GM18951 (cell line): ENCODE results near the gene GNE.
"Not testable (repeated sequence)": the region's sequence is repeated elsewhere in the genome, so short reads cannot be mapped to it uniquely, and the experiment has no call there.

ENCODE experiments used
- POLR2A ChIP-seq: IDR thresholded peaks from 4 replicates; pipeline ENCODE4 v1.6.1; 2011; ENCODE audit warnings: mild to moderate bottlenecking; ENCODE audit not compliant: insufficient read length, insufficient read depth; ENCODE audit errors: extremely low read depth
- in situ Hi-C: fragments of 300-500 bp; cut with MboI; formaldehyde crosslinking; loops from one replicate; pipeline ENCODE4 v1.12.0; 2022; ENCODE audit warnings: low sequenced_read_pairs, mixed read lengths, inconsistent platforms; ENCODE audit not compliant: unreplicated experiment

The GNE gene

GRCh38 chr9:36258208-36258995 is at the start of gene GNE:
GNE (minus strand) TSS chr9:36258448; CDS start chr9:36249355, 9,093 bp downstream.
- peak; percentile 82 for TF ChIP-seq POLR2A
- in situ Hi-C loops, result no loop called here

GRCh38 chr9:36306471-36307306 is 48.4 kb upstream of the GNE start:
- TF ChIP-seq POLR2A, result no peak
- in situ Hi-C loops, result no loop called here

- in situ Hi-C loops, result not testable (repeated sequence)
These were observed 46.1 kb upstream of the GNE start for GRCh38 chr9:36304366-36304765.

DNA sequence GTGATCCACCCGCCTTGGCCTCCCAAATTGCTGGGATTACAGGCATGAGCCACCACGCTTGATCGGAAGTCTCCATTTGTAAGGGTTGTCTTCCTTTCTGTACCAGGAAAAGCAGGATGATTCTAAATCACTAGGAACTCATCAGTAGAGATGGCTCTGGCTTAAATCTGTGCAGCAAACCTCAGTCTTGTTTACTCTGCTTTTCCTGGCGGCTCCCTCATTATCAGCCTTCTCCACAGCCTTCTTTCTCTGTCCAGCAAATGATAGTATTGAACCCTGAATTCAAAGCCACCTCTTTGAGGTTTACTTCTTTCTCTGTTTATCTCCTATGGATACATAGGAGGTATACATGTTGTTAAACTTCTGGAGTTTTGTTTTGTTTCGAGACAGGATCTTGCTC is 43.0 kb upstream of the GNE start:
- no peak for TF ChIP-seq POLR2A
- in situ Hi-C loops, result no loop called here

GRCh38 chr9:36298566-36298965 is 40.3 kb upstream of the GNE start:
- TF ChIP-seq POLR2A, result no peak
- in situ Hi-C loops, result no loop called here

GRCh38 chr9:36297798-36298197 is 39.5 kb upstream of the GNE start:
- TF ChIP-seq POLR2A, result no peak
- in situ Hi-C loops, result no loop called here

DNA sequence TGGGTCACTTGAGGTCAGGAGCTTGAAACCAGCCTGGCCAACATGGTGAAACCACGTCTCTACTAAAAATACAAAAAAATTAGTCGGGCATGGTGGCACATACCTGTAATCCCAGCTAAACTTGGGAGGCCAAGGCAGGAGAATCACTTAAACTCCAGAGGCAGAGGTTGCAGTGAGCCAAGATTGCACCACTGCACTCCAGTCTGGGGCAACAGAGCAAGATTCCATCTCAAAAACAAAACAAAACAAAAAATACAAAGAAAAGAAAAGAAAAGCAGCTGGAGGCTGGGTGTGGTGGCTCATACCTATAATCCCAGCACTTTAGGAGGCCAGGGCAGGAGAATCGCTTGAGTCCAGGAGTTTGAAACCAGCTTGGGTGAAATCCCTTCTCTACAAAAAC is 36.7 kb upstream of the GNE start:
- in situ Hi-C loops, result not testable (repeated sequence)

GRCh38 chr9:36293918-36294317 is 35.7 kb upstream of the GNE start:
- in situ Hi-C loops, result no loop called here

GRCh38 chr9:36293171-36293570 is 34.9 kb upstream of the GNE start:
- no peak for TF ChIP-seq POLR2A
- in situ Hi-C loops, result no loop called here

More at GRCh38 chr9:36293918-36294317, 35.7 kb upstream of the GNE start:
- no peak for TF ChIP-seq POLR2A

DNA sequence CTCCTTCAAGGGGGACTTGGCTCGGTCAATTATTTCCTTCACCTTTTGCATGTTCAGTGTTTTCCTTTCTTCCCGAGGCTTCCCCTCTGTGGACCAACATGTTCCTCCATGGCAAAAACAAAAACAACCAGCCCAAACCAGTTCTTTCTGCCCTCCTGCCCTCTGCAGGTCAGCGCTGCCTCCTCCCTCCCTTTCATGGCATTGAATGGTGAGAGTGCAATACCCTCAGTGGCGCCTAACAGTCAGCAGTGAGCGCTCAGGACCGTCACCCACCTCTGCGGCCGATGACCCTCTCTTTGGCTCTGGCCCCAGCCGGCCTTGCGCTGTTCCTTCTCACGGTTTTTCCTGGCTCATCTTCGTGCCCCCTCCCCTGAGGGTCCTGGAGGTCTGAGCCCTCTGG is 34.4 kb upstream of the GNE start:
- no peak for TF ChIP-seq POLR2A
- in situ Hi-C loops, result no loop called here

- no peak for TF ChIP-seq POLR2A
- in situ Hi-C loops, result no loop called here
These were observed 32.7 kb upstream of the GNE start for GRCh38 chr9:36290996-36291395.

DNA sequence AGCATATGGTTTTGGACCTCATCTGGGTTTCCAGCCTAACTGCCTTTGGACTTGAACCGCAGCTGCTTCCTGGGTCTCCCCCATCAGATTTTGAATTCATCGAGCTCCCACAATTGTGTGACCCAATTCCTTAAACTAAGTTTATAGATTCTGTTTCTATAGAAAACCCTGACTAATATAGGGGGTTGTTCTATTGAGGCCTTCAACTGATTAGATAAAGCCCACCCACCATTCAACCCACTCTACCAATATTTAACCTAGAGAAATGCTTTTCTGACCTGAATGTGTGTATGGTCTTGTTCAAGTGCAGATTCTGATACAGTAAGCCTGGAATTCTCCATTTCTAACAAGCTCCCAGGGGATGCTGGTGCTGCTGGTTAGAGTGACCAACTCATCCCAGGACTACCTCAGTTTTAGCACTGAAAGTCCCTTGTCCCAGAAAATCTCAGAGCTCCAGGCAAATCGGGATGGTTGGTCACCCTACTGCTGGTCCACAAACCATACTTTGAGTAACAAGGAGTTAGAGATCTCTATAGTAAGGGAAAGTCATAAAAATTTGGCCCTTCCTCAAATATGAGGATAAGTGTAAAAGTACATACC is 31.7 kb upstream of the GNE start:
- no peak for TF ChIP-seq POLR2A
- in situ Hi-C loops, result no loop called here

DNA sequence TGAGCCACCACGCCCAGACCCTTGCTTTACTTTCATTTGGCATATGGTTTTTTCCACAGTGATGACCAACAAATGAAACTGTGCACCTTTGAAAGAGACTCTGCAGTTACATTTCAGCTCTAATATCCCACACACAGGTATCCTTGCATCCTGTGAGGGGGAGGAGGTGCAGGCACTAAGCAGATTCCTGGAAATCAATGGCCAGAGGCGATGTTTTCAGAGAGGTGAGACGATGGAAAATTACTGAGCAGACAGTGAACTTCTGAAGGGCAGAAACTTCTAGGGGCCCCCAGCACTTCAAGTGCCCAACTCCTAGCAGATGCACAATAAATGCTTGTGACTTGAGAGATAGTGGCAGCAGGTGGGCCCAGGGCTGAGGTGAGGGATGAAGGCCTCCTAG is 29.8 kb upstream of the GNE start:
- in situ Hi-C loops, result no loop called here
- TF ChIP-seq POLR2A, result no peak

- in situ Hi-C loops, result no loop called here
- no peak for TF ChIP-seq POLR2A
These were observed 28.1 kb upstream of the GNE start for GRCh38 chr9:36286388-36286787.
